Central memory CD8-positive, alpha-beta T cell (primary cell): ENCODE results near the gene TMEM212.
"Not testable (repeated sequence)": the region's sequence is repeated elsewhere in the genome, so short reads cannot be mapped to it uniquely, and the experiment has no call there.

Experiments used
- ATAC-seq: fragments of 150-1000 bp; cut with Tn5 transposase; replicated peaks from 2 replicates; pipeline ENCODE4 v1.10.0; 2022; ENCODE audit warnings: mild to moderate bottlenecking, moderate FRiP score, moderate number of reproducible peaks; ENCODE audit not compliant: poor library complexity, severe bottlenecking; ENCODE audit errors: extremely low read depth
- DNase-seq, 2 donors: peaks; one replicate each; pipeline ENCODE4 v3.0.0; 2021; ENCODE audit warnings: low spot score in 2 of 2
- H3K27ac Mint-ChIP-seq: one replicate; pipeline ENCODE4 v1.8.0; 2022; ENCODE audit warnings: low read depth, mild to moderate bottlenecking, moderate library complexity, mixed read lengths
- H3K27me3 Mint-ChIP-seq: one replicate; pipeline ENCODE4 v1.8.0; 2022; ENCODE audit warnings: mixed read lengths
- H3K36me3 Mint-ChIP-seq: one replicate; pipeline ENCODE4 v1.8.0; 2022; ENCODE audit warnings: mild to moderate bottlenecking, moderate library complexity, mixed read lengths; ENCODE audit not compliant: insufficient read depth
- H3K4me1 Mint-ChIP-seq: one replicate; pipeline ENCODE4 v1.8.0; 2022; ENCODE audit warnings: mixed read lengths
- H3K4me3 Mint-ChIP-seq: one replicate; pipeline ENCODE4 v1.8.0; 2022; ENCODE audit warnings: mild to moderate bottlenecking, moderate library complexity, mixed read lengths
- H3K9me3 Mint-ChIP-seq: one replicate; pipeline ENCODE4 v1.8.0; 2022; ENCODE audit warnings: mixed read lengths

Gene TMEM212

DNA sequence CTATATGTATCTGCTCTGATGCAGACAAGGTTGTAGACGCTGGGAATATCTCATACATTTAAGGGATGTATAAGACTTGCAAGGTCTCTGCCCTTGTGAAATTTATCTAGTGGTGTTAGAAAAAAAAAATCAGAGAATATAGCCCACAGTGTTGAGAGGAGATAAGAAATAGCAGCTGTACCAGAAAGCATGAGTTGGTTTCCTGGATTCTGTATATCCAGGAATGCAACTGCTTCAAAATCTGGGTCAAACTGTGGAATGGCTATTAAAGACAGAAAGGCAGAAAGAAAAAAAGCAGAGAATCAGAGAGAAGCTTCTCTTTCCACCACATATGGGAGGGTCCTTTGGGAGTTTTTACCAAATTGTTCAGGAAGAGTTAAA lies 1.5 kb upstream of the TMEM212 start:
- H3K36me3 Mint-ChIP-seq = no peaks in the 10 kb centered on the region
- H3K27ac Mint-ChIP-seq = no peak overlapping the region
- H3K4me3 Mint-ChIP-seq = no peak overlapping the region
- DNase-seq (no peak), ATAC-seq (no peak)
- H3K9me3 Mint-ChIP-seq = no peaks in the 10 kb centered on the region
- no peaks in the 10 kb centered on the region for H3K4me1 Mint-ChIP-seq
- H3K27me3 Mint-ChIP-seq = peaks cover 34% of the 10 kb centered on the region

DNA sequence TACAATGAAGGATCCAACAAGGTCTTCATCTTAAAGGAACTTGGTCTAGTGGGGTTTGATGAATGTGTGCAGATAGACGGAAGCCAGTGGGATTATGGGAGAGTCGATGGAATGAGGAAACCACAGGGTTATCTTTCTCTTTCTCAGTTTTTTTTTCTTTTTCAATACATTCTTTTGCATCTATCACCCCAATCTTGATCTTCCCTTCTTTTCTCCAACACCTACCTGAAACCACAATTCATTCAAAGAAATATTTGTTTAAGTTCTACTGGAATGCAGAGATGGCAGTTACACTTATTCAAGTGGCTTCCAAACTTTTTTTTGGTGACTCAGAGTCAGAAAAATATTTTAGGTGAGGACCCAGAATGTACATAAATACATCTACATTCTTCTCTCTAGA lies 1.7 kb downstream of the TMEM212 start:
- no peak for ATAC-seq

DNA sequence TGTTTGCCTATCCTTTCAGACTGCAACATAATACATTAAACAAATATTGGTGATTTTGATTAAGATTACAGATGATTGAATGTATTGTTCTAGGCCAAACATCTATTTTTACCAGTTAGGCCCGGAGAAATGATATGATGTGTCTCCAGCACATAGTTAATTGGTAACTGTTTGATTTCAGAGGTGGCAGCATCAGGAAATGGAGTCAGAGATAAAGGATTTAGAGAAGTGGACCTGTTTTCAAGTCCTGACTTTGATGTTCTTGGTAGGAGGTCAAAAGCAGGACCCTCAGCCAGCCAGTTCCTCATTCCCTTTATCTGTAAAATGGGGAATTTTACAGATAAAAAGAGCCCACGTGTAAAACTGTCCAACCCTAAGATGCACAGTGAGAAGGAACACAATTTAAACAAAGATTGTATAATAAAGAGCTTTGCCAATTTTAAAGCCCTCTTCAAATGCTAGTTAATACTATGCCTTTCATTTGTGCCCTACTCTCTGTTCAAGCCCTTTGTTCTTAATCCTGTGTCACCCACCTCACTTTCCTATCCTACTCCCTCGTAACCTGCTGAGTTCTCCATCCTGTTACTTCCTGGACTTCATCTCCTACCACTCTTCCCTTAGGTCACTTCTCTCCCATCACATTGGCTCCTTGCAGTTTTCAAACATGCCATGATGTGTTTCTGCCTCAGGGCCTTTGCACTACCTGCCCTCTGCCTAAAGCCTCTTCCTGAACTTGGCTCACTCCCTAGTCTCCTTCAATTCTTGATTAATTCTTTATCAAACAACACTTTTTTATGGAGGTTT lies 2.5 kb downstream of the TMEM212 start:
- Mint-ChIP-seq H3K9me3 (no peaks in the 10 kb centered on the region), H3K36me3 (no peaks in the 10 kb centered on the region), H3K27ac (no peak overlapping the region), H3K4me1 (no peaks in the 10 kb centered on the region), H3K27me3 (peaks cover 30% of the 10 kb centered on the region), H3K4me3 (no peak overlapping the region)
- no peak for ATAC-seq
- DNase-seq = no peak

More for the DNA sequence above, 1.7 kb downstream of the TMEM212 start:
- Mint-ChIP-seq H3K9me3 (no peaks in the 10 kb centered on the region), H3K27me3 (peaks cover 25% of the 10 kb centered on the region), H3K4me3 (no peak overlapping the region), H3K27ac (no peak overlapping the region), H3K4me1 (no peaks in the 10 kb centered on the region), H3K36me3 (no peaks in the 10 kb centered on the region)
- DNase-seq = no peak

DNA sequence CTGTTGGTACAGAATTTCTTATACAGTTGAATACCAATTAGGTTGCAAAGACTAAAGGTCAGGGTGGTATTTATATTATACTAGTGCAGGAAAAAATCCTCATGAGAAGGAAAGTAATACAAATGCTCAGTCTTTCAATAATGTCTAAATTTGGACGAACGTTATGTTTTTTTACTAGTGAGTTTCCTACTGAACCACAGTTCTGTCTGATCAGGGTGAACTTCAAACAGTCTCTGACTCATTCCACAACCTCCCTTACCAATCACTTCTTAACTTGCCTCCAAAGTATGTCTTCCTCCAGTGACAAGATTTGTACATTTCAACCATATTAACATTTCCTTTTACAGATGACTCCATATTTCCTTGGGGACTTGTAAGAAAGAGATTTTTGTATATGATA lies 3.4 kb downstream of the TMEM212 start:
- H3K4me3 Mint-ChIP-seq = no peak overlapping the region

DNA sequence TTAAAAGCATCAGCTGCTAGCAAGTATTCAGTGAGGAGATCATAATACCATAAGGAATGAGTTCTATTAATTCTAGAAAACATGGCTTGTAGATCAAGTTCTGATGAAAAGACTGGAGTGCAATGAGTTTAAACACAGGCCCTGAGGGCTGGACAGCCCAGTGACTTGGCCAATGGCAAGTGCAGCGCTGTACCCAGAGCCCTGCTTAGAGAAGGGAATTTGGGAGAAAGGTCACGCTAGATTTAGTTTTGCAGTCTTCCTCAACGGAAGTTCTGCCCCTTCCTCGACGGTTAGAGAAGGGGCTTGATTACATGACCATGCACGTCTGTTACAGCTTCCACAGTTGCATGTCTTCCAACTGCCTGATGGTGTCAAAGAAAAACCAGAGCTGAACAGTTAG lies 4.0 kb downstream of the TMEM212 start:
- no peak overlapping the region for H3K4me3 Mint-ChIP-seq
- peaks cover 28% of the 10 kb centered on the region for H3K27me3 Mint-ChIP-seq
- H3K27ac Mint-ChIP-seq = no peak overlapping the region

More for the DNA sequence above, 3.4 kb downstream of the TMEM212 start:
- Mint-ChIP-seq H3K36me3 (no peaks in the 10 kb centered on the region), H3K9me3 (no peaks in the 10 kb centered on the region), H3K27ac (no peak overlapping the region), H3K4me1 (no peaks in the 10 kb centered on the region), H3K27me3 (peaks cover 30% of the 10 kb centered on the region)
- no peak for ATAC-seq
- DNase-seq = no peak

DNA sequence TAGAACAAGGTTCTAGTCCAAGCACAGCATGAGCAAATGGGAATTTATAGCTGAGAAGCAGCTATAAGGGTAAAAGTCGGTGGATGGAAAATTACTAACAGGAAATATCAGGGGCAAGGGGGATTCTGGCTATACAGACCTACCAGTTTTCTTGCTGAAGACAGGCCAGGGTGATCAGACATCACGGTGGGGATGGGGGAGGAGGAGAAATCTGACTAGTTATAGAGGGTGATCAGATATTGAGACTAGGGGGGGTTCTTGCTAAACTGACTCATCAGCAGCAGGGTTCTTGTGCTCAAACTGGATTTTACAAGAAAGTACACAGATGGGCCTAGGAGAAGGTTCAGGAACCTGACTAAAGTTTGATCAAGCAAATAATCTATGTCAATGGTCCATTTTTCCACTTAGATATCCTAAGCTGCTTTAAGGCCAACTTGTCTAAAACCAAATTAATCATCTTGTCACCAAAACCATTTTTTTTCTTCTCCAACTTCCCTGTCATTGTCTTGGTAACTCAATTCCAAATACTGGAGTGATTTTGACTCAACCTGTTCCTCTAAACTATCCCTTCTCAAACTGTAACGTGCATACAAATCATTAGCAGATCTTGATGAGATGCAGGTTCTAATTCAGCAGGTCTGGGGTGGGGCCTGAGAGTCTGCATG lies 4.6 kb downstream of the TMEM212 start:
- Mint-ChIP-seq H3K27ac (no peak overlapping the region), H3K27me3 (peaks cover 32% of the 10 kb centered on the region), H3K9me3 (no peaks in the 10 kb centered on the region), H3K36me3 (no peaks in the 10 kb centered on the region), H3K4me1 (no peaks in the 10 kb centered on the region), H3K4me3 (no peak overlapping the region)
- ATAC-seq (no peak), DNase-seq (no peak)

More for the DNA sequence above, 4.0 kb downstream of the TMEM212 start:
- H3K9me3 Mint-ChIP-seq = no peaks in the 10 kb centered on the region
- no peaks in the 10 kb centered on the region for H3K4me1 Mint-ChIP-seq
- no peaks in the 10 kb centered on the region for H3K36me3 Mint-ChIP-seq
- ATAC-seq = no peak
- DNase-seq = no peak

DNA sequence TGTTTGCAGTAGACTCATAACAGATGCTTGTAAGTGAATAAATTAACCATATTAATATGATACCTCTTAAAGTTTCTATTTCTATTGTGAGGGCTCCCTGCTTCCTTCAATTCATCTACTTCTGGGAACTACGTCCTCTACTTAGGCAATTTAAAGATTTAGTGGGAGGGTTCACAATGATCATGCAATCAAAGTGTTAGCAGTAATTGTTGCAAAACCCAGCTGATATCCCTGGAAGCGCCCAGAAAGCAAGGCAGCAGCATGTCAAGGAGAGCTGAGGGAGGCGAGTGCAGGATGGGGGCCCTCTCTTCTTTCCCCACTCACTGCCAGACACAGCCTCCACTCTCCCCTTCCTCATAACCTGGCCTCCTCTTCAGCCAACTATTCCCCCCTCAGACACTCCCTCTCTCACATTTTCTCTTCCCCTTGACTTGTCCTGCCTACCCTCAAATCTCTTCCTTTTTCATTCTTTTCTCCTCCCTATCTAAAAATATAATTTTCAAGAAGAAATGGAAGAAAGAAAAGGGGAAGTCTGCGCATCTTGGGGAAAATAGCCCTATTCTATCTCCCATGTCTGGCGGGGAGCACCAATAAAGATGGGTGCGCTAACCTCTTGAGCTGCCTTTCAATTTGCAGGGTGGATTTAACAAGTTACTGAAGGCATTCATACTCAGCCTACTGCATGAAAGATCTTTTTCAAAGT lies 6.6 kb downstream of the TMEM212 start:
- ATAC-seq (no peak), DNase-seq (no peak)
- no peak overlapping the region for H3K27ac Mint-ChIP-seq
- peaks cover 6% of the 10 kb centered on the region for H3K9me3 Mint-ChIP-seq
- H3K4me1 Mint-ChIP-seq = no peaks in the 10 kb centered on the region
- H3K4me3 Mint-ChIP-seq = no peak overlapping the region
- H3K27me3 Mint-ChIP-seq = peaks cover 50% of the 10 kb centered on the region
- peaks cover 2% of the 10 kb centered on the region for H3K36me3 Mint-ChIP-seq

DNA sequence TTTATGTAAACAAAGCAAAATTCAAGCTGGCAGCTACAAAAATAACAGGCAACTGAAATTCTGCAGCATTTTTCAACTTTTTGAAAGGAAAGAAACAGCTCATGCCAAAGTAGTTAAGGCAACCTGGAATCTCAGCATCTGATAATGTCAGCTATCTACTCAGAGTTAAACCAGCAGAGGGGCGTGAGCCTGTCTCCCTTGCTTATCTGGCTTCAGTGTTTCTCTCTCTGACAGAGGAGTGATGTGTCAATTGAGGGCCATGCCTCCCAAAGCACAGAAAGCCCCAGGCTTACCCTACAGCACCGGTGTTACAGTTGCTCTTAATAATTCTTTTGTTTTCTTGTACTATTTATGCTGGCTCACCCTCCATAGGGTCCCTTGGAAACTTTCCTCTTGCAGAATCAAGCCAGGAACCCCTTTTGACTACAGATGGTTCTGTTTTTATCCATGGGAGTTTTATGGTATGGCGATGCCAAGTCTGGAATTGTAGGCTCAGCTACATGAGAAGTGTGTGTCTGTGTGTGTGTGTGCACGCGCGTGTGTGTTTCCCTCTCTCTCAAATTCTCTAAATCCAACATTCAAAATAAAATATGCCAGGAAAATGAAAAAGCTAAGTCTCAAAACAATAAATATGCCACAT lies 7.3 kb downstream of the TMEM212 start:
- H3K9me3 Mint-ChIP-seq = peaks cover 6% of the 10 kb centered on the region
- no peak for ATAC-seq
- H3K36me3 Mint-ChIP-seq = peaks cover 2% of the 10 kb centered on the region
- no peak for DNase-seq
- peaks cover 50% of the 10 kb centered on the region for H3K27me3 Mint-ChIP-seq
- no peak overlapping the region for H3K27ac Mint-ChIP-seq
- no peak overlapping the region for H3K4me3 Mint-ChIP-seq
- H3K4me1 Mint-ChIP-seq = no peaks in the 10 kb centered on the region

DNA sequence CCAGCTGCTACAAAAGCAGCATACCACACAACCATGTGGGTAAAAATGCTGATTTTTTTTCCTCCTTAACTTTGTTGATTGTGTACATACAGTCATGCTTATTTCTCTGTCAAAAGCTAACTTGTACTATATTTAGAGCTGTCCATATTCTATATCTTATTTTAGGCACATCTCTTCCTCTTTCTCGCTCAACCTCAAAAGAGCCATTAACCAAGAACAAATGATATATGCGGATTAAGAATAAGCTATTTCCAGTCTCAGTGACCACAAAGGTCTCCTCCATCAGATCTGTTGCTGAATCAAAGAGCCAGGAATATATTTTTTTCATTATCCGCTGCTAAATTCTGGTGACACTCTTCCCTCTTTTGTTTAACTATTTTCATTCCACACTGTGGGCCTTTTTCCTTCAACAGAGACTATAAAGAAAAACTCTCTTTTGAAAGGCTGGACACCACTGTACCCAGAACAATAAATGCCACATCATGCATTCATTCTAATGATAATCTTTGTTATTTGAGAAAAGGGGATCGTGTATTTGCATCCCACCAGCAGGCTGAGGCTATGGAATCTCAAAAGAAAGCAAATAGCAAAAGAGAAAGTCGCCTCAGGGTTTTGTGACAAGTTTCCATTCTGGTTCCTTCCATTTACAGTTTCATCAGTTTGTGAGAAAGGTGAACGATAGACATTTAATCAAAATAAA lies 8.0 kb downstream of the TMEM212 start:
- H3K36me3 Mint-ChIP-seq = peaks cover 2% of the 10 kb centered on the region
- H3K9me3 Mint-ChIP-seq = peaks cover 6% of the 10 kb centered on the region
- H3K27ac Mint-ChIP-seq = no peak overlapping the region
- H3K4me3 Mint-ChIP-seq = no peak overlapping the region
- H3K4me1 Mint-ChIP-seq = no peaks in the 10 kb centered on the region
- peaks cover 50% of the 10 kb centered on the region for H3K27me3 Mint-ChIP-seq
- DNase-seq (no peak), ATAC-seq (no peak)

DNA sequence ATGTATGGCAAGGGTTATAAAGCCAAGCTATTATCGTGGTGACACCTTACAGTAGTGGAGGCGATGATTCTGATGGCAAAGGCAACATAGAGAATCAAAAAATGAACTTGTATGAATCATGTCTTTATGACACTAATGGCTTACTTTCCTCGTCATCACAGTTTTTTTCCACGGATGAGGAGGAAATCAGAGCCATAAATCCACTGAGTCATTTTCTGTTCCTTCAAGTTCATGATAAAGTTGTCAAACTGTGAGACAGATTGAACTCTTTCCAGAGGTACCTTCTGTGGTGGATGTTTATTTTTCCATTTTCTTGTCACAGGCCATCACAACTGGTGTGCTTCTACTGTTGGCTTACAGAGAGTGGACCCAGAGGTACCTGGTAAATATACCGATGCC lies 8.5 kb downstream of the TMEM212 start:
- Mint-ChIP-seq H3K9me3 (peaks cover 6% of the 10 kb centered on the region), H3K36me3 (peaks cover 2% of the 10 kb centered on the region), H3K4me1 (no peaks in the 10 kb centered on the region), H3K27ac (no peak overlapping the region), H3K27me3 (peaks cover 50% of the 10 kb centered on the region), H3K4me3 (no peak overlapping the region)
- DNase-seq = no peak
- ATAC-seq = no peak

DNA sequence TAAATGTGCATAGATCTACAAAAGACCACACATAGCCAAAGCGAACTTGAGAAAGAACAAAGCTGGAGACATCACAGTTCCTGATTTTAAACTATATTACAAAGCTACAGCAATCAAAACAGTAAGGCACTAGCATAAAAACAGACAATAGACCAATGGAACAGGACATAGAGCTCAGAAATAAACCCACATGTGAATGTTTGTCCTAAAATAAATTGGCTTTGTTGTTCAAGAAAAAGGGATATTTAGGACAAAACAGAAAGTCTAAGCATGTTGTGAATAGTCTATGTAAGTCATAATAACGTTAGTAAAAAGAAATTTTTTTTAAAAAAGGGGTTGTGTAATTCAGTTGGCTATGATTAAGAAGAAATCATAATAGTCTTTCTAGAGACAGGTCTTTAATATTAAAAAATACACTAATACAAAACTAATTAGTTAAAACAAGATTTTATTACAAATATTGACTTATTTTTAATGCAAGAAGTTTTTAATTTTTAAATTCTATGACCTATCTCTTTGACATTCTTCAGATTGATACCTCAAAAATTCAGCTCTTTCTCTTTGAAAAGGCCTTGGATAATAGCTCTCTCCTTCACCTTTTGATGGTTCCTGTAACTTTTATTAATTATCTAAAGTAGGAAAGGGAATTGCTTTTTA lies 11.6 kb downstream of the TMEM212 start:
- peaks cover 40% of the 10 kb centered on the region for H3K27me3 Mint-ChIP-seq
- no peaks in the 10 kb centered on the region for H3K4me1 Mint-ChIP-seq
- H3K4me3 Mint-ChIP-seq = no peak overlapping the region
- DNase-seq (no peak), ATAC-seq (no peak)
- peaks cover 6% of the 10 kb centered on the region for H3K9me3 Mint-ChIP-seq
- H3K27ac Mint-ChIP-seq = no peak overlapping the region
- H3K36me3 Mint-ChIP-seq = peaks cover 2% of the 10 kb centered on the region

DNA sequence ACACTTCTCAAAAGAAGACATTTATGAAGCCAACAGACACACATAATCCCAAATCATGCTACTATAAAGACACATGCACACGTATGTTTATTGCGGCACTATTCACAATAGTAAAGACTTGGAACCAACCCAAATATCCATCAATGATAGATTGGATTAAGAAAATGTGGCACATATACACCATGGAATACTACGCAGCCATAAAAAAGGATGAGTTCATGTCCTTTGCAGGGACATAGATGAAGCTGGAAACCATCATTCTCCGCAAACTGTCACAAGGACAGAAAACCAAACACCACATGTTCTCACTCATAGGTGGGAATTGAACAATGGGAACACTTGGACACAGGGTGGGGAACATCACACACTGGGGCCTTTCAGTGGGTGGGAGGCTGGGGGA lies 15.6 kb downstream of the TMEM212 start:
- not testable (repeated sequence) for H3K4me3 Mint-ChIP-seq, H3K9me3 Mint-ChIP-seq, H3K36me3 Mint-ChIP-seq, ATAC-seq, H3K27ac Mint-ChIP-seq, DNase-seq, H3K4me1 Mint-ChIP-seq
- H3K27me3 Mint-ChIP-seq = peaks cover 18% of the 10 kb centered on the region
